ENCODE results near the gene EGF.
"Not testable (repeated sequence)": the region's sequence is repeated elsewhere in the genome, so short reads cannot be mapped to it uniquely, and the experiment has no call there.

EGF gene

DNA sequence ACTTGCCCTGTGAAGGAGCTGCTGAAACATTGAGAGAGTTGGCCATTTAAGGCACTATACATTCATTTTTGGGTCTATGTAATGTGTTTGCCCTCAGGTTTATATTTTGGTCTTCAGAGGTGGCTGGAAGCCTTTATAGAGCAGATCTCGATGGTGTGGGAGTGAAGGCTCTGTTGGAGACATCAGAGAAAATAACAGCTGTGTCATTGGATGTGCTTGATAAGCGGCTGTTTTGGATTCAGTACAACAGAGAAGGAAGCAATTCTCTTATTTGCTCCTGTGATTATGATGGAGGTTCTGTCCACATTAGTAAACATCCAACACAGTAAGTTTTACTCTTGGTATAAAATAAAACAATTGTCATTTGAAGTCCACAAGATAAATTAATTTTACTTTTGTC, 31.1 kb downstream of the EGF start:
- TF ChIP-seq, protein P1, sequence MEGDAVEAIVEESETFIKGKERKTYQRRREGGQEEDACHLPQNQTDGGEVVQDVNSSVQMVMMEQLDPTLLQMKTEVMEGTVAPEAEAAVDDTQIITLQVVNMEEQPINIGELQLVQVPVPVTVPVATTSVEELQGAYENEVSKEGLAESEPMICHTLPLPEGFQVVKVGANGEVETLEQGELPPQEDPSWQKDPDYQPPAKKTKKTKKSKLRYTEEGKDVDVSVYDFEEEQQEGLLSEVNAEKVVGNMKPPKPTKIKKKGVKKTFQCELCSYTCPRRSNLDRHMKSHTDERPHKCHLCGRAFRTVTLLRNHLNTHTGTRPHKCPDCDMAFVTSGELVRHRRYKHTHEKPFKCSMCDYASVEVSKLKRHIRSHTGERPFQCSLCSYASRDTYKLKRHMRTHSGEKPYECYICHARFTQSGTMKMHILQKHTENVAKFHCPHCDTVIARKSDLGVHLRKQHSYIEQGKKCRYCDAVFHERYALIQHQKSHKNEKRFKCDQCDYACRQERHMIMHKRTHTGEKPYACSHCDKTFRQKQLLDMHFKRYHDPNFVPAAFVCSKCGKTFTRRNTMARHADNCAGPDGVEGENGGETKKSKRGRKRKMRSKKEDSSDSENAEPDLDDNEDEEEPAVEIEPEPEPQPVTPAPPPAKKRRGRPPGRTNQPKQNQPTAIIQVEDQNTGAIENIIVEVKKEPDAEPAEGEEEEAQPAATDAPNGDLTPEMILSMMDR (conservative IDR thresholded peaks at IDR 0.05; ENCODE audit: control insufficient read depth, insufficient read depth, low read depth, low read length), result no peak
- no peak for DNase-seq (ENCODE audit: low read depth)
- no peak overlapping the region for H3K4me3 ChIP-seq (ENCODE audit: control insufficient read depth, low read depth, low read length)

DNA sequence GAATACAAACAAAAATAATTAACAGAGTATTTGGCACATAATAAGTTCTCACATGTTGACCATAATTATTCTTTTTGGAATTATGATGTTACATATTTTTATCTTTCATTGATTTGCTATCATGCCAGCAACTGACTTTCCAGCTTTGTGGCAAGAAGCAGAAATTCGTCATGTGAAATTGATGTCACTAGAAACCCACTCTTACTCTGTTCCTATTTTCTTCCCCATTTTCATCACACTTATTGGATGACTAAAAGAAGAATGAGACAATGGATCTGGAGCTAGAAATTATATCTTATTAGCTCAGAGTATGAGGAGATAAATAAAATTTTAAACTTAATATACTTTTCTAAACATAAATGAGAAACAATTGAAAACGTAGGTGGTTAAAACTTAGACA, 31.9 kb downstream of the EGF start:
- H3K4me3 ChIP-seq (ENCODE audit: control insufficient read depth, low read depth, low read length), result no peak overlapping the region
- DNase-seq (ENCODE audit: low read depth), result no peak
- TF ChIP-seq, protein P1 (conservative IDR thresholded peaks at IDR 0.05; ENCODE audit: control insufficient read depth, insufficient read depth, low read depth, low read length), result no peak

DNA sequence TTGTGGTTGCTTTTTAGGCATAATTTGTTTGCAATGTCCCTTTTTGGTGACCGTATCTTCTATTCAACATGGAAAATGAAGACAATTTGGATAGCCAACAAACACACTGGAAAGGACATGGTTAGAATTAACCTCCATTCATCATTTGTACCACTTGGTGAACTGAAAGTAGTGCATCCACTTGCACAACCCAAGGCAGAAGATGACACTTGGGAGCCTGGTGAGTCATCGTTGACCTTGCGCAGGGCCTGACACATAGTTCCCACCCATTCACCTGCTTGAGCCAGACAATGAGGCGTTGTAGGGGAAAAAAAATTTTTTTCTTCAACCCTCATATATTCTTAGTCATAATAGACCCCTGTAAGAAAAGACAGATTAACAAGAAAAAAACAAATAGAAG, 32.4 kb downstream of the EGF start:
- peak; percentile 38 for DNase-seq (ENCODE audit: low read depth)
- TF ChIP-seq, protein P1 (conservative IDR thresholded peaks at IDR 0.05; ENCODE audit: control insufficient read depth, insufficient read depth, low read depth, low read length), result no peak
- H3K4me3 ChIP-seq (ENCODE audit: control insufficient read depth, low read depth, low read length), result no peak overlapping the region

DNA sequence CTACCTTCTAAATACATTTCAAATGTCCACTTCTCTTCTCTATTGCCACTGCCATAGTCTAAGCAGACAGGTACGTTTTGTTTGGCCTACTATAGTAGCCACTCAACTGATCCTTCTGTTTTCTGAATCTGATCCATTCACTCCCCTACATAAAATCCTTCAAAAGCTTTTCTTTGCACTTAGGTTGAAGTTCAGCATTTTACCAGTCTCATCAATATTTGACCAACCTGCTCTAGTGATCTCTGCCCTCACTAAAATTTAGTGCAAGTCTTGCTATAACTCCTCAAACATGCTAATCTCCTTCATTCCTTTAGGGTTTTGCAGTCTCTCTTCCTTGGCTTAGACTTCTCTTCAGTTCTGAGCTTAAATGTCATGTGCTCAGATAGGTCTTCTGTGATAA, 33.4 kb downstream of the EGF start:
- DNase-seq (ENCODE audit: low read depth), result no peak
- no peak overlapping the region for H3K4me3 ChIP-seq (ENCODE audit: control insufficient read depth, low read depth, low read length)
- TF ChIP-seq, protein P1 (conservative IDR thresholded peaks at IDR 0.05; ENCODE audit: control insufficient read depth, insufficient read depth, low read depth, low read length), result no peak

DNA sequence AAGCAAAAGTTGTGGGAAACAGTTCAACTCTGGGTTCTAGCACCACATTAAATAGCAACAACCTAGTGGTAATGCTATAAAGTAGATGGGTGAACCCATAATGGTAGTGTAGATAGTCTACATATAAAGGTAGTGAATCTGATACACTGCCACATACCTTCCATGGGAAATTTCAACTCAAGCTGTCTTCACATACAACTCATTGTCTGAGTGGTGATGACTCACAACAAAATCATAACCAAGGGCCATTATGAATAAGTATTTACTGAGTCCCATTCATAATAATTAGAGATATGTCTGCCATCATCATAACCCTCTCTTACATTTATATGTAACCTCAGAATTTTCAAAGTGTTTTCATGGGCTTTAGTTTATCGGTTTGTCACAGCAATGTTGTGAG, 34.8 kb downstream of the EGF start:
- TF ChIP-seq, protein P1 (conservative IDR thresholded peaks at IDR 0.05; ENCODE audit: control insufficient read depth, insufficient read depth, low read depth, low read length), result no peak
- H3K4me3 ChIP-seq (ENCODE audit: control insufficient read depth, low read depth, low read length), result no peak overlapping the region
- DNase-seq (ENCODE audit: low read depth), result peak; percentile 26

DNA sequence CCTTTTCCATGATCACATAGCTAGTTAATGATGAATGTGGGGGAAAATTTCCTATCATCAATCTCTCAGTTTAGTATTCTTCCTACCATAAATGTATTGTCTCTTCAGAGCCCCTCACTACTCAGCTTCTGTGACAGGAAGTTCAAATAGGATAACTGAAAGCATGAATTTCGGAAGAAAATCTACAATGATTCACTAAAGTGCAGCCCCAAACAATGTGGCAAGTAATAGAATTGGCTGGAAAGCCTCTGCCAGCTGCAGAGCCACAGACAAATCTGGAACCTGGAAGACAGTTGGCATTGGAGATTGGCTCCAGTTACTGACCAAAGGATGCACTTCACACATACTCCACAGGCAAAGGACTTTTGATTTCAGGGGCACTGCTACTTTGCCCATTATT, 35.2 kb downstream of the EGF start:
- no peak for DNase-seq (ENCODE audit: low read depth)
- no peak overlapping the region for H3K4me3 ChIP-seq (ENCODE audit: control insufficient read depth, low read depth, low read length)
- TF ChIP-seq, protein P1 (conservative IDR thresholded peaks at IDR 0.05; ENCODE audit: control insufficient read depth, insufficient read depth, low read depth, low read length), result no peak

DNA sequence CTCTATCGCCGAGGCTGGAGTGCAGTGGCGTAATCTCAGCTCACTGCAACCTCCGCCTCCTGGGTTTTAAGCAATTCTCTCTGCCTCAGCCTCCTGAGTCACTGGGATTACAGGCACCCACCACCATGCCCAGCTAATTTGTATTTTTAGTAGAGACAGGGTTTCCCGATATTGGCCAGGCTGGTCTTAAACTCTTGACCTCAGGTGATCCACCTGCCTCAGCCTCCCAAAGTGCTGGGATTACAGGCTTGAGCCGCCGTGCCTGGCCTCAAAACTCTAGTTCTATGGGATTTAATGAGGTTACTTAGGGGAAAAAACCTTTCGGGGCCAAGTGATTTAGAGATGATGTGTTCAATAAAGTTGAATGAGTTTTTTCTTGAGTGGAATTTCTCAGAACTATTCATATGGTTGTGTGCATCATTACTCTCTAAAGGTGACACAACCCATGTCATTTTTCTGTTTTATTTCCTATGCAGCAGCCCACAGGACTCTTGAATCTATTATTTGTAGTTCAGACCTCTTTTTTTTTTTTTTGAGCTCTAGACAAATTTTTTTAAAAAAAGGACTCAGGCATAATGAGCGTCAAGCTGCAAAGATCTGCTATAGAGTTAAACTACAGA, 36.5 kb downstream of the EGF start:
- DNase-seq (ENCODE audit: low read depth); H3K4me3 ChIP-seq (ENCODE audit: control insufficient read depth, low read depth, low read length): not testable (repeated sequence)
